GM12892 (cell line): ENCODE measurements around the gene TIMM44.

Source experiments
- POLR2AphosphoS5 ChIP-seq: IDR thresholded peaks from 2 replicates; pipeline ENCODE4 v1.6.1; 2011; ENCODE audit warnings: low read depth, low read length, control low read depth
- TAF1 ChIP-seq: IDR thresholded peaks from 2 replicates; pipeline ENCODE4 v1.6.1; 2011; ENCODE audit warnings: low read depth, mild to moderate bottlenecking, control low read depth, low read length, borderline replicate concordance

DNA sequence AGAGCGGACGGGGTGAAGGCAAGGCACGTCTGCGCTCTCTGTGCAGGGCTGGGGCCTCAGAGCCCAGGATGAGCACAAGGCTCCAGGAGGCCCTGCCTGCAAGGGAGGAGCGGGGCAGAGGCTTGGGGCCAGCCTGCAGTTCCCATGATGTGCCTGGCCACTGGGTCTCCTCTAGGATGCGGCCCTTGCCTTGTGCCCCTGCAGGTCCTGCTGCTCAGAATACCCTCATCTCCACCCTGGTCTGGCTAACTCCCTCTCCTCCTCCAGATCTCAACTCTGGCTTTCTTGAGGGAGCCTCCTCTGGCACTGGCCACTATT lies 34.2 kb upstream of the TIMM44 start:
- TF ChIP-seq TAF1 (no peak), POLR2AphosphoS5 (no peak)
